GM12872 (cell line): ENCODE data around the gene ZHX3.

Source experiments
- TF ChIP-seq, protein P1 (sequence below): IDR thresholded peaks from 3 replicates; pipeline ENCODE4 v1.5.1; 2011; ENCODE audit warnings: low read depth, mild to moderate bottlenecking, low read length, moderate library complexity; ENCODE audit not compliant: insufficient read depth

Gene ZHX3

GRCh38 chr20:41231136-41231535 lies 86.4 kb downstream of the ZHX3 start:
- TF ChIP-seq, protein P1, sequence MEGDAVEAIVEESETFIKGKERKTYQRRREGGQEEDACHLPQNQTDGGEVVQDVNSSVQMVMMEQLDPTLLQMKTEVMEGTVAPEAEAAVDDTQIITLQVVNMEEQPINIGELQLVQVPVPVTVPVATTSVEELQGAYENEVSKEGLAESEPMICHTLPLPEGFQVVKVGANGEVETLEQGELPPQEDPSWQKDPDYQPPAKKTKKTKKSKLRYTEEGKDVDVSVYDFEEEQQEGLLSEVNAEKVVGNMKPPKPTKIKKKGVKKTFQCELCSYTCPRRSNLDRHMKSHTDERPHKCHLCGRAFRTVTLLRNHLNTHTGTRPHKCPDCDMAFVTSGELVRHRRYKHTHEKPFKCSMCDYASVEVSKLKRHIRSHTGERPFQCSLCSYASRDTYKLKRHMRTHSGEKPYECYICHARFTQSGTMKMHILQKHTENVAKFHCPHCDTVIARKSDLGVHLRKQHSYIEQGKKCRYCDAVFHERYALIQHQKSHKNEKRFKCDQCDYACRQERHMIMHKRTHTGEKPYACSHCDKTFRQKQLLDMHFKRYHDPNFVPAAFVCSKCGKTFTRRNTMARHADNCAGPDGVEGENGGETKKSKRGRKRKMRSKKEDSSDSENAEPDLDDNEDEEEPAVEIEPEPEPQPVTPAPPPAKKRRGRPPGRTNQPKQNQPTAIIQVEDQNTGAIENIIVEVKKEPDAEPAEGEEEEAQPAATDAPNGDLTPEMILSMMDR: no peak

DNA sequence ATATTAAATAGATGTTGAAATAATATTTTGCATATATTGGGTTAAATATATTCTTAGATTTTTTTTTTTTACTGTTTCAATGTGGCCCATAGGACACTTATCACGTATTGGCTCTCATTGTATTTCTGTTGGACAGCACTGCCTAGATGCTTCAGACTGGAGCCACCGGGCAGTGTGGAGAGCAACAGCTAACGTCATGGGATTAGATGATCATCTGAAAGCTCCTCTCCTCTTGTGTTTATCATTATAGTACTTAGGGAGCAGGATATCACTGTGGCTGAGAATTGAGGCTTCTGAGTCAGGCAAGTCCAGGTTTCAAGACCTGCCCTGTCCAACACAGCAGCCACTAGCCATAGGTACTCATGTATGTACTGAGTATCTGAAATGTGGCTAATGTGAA lies 87.4 kb downstream of the ZHX3 start:
- TF ChIP-seq, protein P1: no peak

DNA sequence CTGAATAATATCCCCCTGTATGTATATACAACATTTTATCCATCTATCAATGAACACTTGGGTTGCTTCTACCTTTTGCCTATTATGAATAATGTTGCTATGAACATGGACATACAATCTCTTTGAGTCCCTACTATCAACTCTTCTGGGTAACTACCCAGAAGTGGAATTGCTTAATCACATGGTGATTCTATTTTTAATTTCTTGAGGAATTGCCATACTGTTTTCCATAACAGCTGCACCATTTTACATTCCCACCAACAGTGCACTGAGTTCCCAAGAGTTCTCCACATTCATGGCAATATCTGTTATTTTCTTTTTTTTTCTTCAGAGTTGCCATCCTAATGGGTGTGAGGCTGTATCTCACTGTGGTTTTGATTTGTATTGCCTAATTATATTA lies 88.3 kb downstream of the ZHX3 start:
- TF ChIP-seq, protein P1: no peak

- TF ChIP-seq, protein P1: no peak
Observed at GRCh38 chr20:41228858-41229257, 88.7 kb downstream of the ZHX3 start.

GRCh38 chr20:41226426-41226825 lies 91.1 kb downstream of the ZHX3 start:
- TF ChIP-seq, protein P1: no peak

GRCh38 chr20:41225091-41225490 lies 92.4 kb downstream of the ZHX3 start:
- TF ChIP-seq, protein P1: no peak

- TF ChIP-seq, protein P1: no peak
Observed at GRCh38 chr20:41224281-41224680, 93.2 kb downstream of the ZHX3 start.

DNA sequence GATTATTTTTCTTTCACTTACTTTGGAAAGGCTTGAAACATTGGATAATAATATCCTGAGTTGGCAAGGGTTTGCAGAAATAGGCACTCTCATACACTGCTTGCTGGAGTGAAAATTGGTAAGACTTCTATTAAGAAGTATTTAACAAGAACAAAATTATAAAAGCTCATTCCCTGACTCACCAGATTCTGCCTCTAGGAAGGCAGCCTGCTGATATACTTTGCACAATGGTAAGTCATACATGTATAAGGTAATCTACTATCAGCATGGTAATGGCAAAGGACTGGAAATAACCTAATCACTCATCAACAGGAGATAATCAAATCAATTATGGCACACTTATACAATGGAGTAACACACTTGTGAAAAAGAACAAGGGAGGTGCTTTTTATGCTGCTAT lies 94.4 kb downstream of the ZHX3 start:
- TF ChIP-seq, protein P1: no peak
